ENCODE results near the gene KBTBD13. TPM values are rescaled to one million over a fixed set of nuclear protein-coding genes. Genes with fewer than 3 reads are reported as not detected.

The KBTBD13 gene
- total RNA-seq (2022; extraction: Qiagen RNA extraction) = not detected in 5 replicates

GRCh38 chr15:65076486-65077290 lies at the start of gene KBTBD13:
Gene KBTBD13, plus strand, starts transcription at chr15:65076746. Its CDS starts 70 bp downstream, at chr15:65076816.

DNA sequence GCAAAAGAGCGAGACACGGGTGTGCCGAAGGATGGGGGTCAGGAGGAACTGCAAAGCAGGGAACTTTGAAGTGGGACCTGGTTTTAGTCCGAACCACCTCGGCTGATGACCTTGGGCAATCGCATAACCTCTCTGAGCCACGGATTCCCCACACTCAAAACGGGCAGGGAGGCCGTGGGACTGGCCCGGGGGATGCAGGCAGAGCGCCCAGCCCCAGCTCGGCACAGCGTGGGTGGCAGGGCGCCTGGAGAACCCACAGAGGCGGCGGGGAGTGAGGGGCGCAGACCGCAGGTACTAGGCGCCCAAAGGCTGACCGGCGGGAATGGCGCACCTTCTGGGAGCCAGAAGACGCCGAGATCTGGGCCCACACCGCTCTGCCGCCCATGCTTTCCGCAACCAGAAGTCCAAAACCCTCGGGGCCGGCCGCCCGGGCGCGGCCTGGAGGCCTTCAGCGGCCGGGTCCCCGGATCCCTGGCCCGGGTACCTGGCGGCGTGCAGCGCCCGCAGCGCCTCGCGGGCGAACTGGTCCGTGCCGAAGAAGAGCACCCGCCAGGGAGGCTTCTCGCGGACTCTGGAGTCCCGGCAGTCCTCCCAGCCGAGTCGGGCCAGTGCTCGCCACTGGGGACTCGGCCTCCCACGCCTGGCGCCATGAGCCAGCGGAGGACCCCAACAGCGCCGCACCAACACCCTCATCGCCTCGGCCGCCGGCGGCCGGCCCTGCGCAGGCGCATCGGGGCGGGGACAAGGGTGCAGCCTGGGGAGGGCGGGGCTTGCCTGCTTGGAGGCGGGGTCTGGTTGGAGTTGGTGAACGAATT lies 47.4 kb upstream of the KBTBD13 start, which contains the start of gene MTFMT:
TSS of gene MTFMT (minus strand) at position 719 of the 815 bp plus-strand sequence. CDS start at position 693, 26 bp downstream.

GRCh38 chr15:65044724-65045481 lies 31.6 kb upstream of the KBTBD13 start, which contains the start of gene SLC51B:
Gene SLC51B, plus strand, starts transcription at chr15:65045387. Its CDS starts 4,618 bp downstream, at chr15:65050005.

DNA sequence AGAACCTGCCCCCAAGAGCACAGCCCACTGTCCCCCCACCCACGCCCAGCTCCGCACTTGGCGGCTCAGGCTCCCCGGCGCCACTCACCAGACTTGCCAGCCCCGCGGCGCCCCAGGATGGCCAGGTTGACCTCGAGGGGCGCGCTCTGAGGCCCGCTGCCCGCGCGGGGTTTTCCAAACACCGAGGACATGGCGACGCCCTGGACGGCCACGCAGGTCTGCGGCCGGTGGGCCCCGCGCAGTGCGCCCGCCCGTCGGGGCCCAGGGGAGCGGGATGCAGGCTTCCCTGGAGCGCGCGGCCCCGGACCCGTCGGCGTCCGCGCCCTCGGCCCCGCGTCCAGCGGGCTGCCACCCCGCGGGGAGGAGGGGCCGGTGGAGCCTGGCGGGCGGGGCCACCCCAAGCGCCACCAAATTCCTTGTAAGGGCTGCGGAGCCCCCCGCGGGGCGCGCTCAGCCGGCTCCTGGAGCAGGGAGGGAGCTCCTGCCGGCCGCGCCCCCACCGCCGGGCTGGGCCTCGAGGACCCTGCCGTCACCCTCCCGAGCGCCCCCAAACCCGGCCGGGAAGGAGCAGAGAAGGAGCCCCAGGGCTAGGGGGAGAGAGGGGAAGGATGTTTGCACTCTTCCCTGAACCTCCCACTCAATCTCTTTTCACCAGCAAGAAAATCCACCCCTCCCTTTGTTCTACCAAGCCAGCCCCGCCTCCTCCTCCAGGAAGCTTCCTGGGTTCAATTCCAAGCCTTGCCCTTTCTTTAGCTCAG lies 8.7 kb upstream of the KBTBD13 start, which contains the start of gene RASL12:
TSS of gene RASL12 (minus strand) at position 347 of the 758 bp plus-strand sequence. CDS start at position 191, 156 bp downstream.

DNA sequence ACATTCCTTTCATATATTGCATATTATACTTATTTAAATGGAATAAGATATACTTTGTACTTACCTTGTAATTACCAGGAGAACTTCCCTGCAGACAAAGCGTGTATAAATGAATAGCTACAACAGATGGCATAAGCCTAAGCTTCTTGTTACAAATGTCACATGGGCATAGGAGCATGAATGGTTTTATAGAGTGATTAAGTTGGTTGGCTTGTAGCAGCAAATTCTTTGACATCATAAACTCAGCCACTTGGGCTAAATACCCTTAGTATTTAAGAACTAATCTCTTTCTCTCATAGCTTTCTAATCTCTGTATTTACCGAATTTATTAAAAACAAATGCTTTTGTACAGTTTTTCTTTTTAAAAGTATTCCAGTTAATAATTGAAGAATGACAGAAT lies 38.5 kb downstream of the KBTBD13 start, which contains the start of gene UBAP1L:
TSS of gene UBAP1L (minus strand) at position 115 of the 400 bp plus-strand sequence. CDS start 8,985 bp downstream, outside the sequence.

Other genes starting within 250 kb of the KBTBD13 start
- 5.8 to 6.9 TPM (median 6.2 TPM) in 5 replicates for gene PLEKHO2, start 234.8 kb upstream of the KBTBD13 start, total RNA-seq (2022; extraction: Qiagen RNA extraction)
- 1.5 to 2.0 TPM (median 1.8 TPM) in 5 replicates for gene ANKDD1A, start 164.8 kb upstream of the KBTBD13 start, total RNA-seq (2022; extraction: Qiagen RNA extraction)
- gene SPG21, start 86.8 kb upstream of the KBTBD13 start, total RNA-seq (2022; extraction: Qiagen RNA extraction) = 120 to 130 TPM (median 128 TPM) in 5 replicates
- gene MTFMT, start 47.1 kb upstream of the KBTBD13 start, total RNA-seq (2022; extraction: Qiagen RNA extraction) = 25.7 to 27.3 TPM (median 26.9 TPM) in 5 replicates
- gene SLC51B, start 31.4 kb upstream of the KBTBD13 start, total RNA-seq (2022; extraction: Qiagen RNA extraction) = 14.4 to 20.3 TPM (median 15.9 TPM) in 5 replicates
- 0.07 to 0.16 TPM (median 0.15 TPM) in 5 replicates for gene RASL12, start 8.8 kb upstream of the KBTBD13 start, total RNA-seq (2022; extraction: Qiagen RNA extraction)
- gene UBAP1L, start 38.5 kb downstream of the KBTBD13 start, total RNA-seq (2022; extraction: Qiagen RNA extraction) = 0.56 to 1.3 TPM (median 0.85 TPM) in 5 replicates
- gene PDCD7, start 57.1 kb downstream of the KBTBD13 start, total RNA-seq (2022; extraction: Qiagen RNA extraction) = 27.0 to 30.1 TPM (median 28.2 TPM) in 5 replicates
- gene CLPX, start 108.6 kb downstream of the KBTBD13 start, total RNA-seq (2022; extraction: Qiagen RNA extraction) = 33.8 to 58.3 TPM (median 49.0 TPM) in 5 replicates
- gene CILP, start 134.7 kb downstream of the KBTBD13 start, total RNA-seq (2022; extraction: Qiagen RNA extraction) = 0.21 to 0.44 TPM (median 0.41 TPM) in 5 replicates
- 10.4 to 11.6 TPM (median 11.3 TPM) in 5 replicates for gene PARP16, start 210.1 kb downstream of the KBTBD13 start, total RNA-seq (2022; extraction: Qiagen RNA extraction)
- not detected in 5 replicates for gene RNU5A-1, start 219.3 kb downstream of the KBTBD13 start, total RNA-seq (2022; extraction: Qiagen RNA extraction)
- not detected in 5 replicates for gene RNU5B-1, start 227.9 kb downstream of the KBTBD13 start, total RNA-seq (2022; extraction: Qiagen RNA extraction)

All from A549 treated with Hydrocortisone at 1 μM for 4 hours (cell line).